HG03025 (cell line): Measurements from ENCODE around the gene LMBRD2.
"Not testable (repeated sequence)": the region's sequence is repeated elsewhere in the genome, so short reads cannot be mapped to it uniquely, and the experiment has no call there.

ENCODE experiments used
- ATAC-seq: cut with Tn5 transposase; IDR thresholded peaks from one replicate; pipeline ENCODE4 v1.9.1; 2021; ENCODE audit warnings: mild to moderate bottlenecking, moderate library complexity; ENCODE audit not compliant: unreplicated experiment, low FRiP score

LMBRD2 gene

DNA sequence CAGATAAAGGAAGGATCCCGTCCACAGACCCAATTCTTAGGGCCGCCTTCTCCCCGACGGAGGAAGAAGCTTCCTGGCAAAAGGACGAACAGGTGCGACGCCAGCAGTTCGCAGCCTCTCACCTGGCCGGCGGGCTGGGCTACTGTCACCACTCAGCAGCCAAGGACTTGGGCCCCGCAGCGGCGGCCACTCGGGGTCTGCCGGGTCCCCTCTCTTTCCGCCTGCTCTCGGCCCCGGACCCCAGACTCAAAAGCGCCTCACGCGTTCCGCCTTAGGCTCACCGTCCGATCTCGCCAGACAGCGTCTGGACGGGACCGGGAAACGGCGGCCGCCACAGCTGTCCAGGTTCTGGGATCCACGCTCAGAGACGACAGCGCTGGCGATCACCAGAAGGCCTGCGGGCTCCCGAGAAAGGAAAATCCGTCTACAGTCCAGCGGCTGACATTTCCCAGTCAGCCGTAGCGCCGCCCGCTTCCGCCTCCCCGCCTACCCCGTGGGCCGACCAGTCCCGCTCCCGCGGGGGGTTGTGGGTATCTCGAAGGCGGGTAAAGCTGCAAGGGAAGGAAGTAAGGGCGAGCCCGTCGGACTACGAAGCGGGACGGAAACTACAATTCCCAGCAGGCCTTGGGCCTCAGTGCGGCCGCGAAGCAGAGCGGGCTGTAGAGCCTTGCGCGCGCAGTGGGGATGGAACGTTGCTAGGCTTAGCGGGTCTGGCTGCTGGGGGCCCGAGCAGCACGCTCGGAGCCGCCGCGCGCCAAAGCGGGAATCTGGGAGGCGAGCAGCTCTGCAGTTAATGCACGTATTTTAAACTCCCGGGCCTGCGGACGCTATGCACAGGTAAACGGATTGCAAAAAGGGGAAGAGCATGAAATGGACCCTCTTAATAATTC, at the start of gene LMBRD2, which contains the start of gene SKP2:
Gene LMBRD2 (minus strand): TSS at position 454 of the 890 bp plus-strand sequence. CDS start 8,538 bp downstream, outside the sequence.
Gene SKP2 (plus strand): TSS at position 678 of the 890 bp plus-strand sequence. CDS start 152 bp downstream, at position 830.
- ATAC-seq, result peak; percentile 98

DNA sequence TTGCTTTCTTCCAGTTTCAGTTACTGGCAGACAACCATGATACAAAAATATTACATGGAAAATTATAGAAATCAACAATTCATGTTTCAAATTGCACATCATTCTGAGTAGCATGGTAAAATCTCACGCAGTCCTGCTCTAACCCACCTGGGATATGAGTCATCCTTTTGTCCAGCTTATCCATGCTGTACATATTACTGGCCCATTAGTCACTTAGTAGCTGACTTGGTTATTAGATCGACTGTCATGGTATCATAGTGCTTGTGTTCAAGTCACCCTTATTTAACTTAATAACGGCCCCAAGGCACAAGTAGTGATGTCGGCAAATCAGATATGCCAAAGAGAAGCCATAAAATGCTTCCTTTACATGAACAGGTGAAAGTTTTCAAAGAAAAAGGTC, 48.8 kb upstream of the LMBRD2 start:
- no peak for ATAC-seq

DNA sequence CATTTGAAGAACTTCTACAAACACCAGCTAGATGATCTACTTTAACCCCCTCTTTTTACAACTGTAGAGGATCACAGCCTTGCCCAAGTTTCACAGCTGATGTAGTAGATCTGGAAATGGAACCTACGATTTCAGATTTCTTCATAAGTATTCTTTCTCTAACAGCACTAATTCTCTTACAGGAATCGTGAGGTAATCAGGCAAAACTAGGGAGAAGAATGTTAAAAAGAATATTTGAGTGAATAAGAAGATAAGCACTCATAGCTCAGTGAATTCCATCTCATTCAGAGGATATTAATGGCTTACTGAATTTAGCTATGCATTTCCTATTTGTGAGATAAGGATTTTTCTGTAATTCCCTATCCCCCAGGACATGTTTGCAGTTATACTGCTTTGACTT, 47.9 kb upstream of the LMBRD2 start:
- ATAC-seq, result no peak

DNA sequence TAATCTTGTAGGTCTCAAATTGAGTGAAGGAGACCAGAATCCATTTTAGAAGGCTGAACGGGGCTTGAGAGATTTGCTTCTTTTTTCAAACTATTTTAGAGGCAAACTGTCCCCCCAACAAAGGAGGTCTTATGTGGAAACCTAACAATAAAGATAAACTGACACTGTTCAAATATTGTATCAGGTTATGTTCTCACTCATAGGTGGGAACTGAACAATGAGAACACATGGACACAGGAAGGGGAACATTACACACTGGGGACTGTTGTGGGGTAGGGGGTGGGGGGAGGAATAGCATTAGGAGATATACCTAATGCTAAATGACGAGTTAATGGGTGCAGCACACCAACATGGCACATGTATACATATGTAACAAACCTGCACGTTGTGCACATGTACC, 47.1 kb upstream of the LMBRD2 start:
- ATAC-seq, result not testable (repeated sequence)

DNA sequence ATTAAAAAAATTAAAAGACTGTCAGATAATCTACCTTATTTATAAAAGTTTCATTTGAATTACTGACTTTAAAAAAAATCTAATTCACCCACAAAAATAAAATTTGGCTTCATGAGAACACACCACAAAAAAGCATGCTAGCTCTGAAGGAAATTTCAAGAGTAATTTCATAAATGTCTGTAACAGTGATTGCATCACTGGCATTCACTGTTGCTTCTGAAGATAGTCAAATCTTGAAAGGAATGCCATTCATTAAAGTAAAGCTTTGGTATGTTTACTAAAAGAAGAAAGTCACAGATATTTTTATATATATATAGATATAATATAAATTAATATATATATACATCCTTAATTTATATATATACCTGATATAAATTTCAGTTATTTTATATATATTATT, 46.6 kb upstream of the LMBRD2 start:
- ATAC-seq, result no peak

DNA sequence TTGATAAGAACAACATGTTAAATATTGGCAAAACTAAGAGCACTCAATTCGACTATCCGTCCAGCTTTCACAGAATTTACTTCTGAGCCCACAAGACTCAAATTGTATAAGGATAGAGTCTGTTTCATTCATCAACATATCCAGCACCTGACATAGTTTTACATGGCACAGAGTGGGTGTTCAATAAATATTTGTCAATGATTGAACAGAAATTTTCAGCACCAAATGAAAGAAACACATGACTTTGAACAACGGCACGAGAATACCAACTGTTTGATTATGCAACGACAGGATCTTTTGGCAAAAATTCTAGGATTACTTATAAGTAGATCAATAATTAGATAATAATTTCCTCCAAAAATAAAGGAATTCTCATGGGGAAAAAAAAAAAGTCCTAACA, 42.1 kb upstream of the LMBRD2 start:
- ATAC-seq, result no peak

DNA sequence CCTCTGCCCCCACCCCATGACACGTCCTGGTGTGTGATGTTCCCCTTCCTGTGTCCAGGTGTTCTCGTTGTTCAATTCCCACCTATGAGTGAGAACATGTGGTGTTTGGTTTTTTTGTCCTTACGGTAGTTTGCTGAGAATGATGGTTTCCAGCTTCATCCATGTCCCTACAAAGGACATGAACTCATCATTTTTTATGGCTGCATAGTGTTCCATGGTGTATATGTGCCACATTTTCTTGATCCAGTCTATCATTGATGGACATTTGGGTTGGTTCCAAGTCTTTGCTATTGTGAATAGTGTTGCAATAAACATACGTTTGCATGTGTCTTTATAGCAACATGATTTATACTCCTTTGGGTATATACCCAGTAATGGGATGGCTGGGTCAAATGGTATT, 32.7 kb upstream of the LMBRD2 start:
- ATAC-seq, result not testable (repeated sequence)

DNA sequence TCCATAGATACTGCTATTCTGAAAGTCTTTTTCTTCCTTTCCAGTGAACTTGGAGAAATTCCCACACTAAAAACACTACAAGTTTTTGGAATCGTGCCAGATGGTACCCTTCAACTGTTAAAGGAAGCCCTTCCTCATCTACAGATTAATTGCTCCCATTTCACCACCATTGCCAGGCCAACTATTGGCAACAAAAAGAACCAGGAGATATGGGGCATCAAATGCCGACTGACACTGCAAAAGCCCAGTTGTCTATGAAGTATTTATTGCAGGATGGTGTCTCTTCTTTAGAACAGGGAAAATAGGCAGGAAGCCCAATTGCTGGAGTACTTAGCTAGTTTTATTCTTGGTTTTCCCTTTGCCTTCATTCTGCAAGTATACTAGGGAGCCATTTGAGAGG, 30.1 kb upstream of the LMBRD2 start:
- ATAC-seq, result no peak

DNA sequence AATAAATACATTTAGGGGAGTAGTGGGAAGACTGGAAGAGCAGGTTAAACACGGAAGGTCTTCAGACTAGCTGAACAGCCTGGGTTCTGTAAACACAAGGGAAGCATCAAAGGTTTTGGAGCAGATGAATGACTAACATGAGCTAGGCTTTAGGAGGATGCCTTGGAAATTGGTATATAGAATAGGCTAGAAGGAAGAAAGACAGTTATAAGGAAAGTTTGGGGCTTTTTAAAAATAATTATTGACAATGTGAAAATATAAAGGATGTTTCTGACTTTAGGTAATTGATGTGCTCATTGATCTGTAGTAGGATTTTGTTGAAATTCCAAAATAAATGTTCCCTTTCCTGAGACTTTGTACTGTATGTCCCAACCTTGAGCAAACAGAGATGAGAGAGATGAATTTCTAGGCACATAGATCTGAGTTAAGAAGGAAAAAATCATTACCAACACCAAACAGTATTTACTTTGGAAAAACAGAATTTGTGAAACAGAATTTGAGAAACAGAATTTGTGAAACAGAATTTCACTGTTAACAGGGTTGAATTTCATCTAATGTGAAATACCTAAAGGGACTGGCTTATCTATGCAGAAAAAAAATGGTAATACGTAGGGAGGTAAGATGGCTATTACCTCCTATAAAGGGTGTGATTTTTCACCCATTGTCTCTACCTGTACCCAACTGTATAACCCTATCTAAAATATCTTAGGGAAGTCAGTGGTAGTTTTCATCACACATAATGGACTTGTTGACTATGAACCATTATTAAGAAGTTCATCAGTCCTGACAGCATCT, 29.1 kb upstream of the LMBRD2 start:
- no peak for ATAC-seq

DNA sequence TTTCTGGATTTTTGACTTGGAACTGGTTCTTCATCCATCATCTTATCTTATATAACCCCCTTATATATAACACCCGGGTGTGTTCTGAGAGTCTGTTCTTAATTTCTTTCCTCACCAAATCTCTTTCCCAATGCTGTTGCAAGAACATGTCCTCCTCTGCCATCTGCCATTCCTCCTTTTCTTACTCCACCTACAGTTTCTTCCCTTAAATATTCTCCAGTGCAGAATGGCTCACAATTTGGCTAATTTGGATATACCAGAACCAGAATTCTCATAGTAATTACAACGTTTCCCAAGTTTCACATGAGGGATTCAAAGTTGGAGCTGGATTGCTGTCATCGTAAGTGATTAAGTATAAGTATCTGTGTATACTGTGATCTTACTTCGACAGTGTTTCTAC, 28.3 kb upstream of the LMBRD2 start:
- ATAC-seq, result no peak

DNA sequence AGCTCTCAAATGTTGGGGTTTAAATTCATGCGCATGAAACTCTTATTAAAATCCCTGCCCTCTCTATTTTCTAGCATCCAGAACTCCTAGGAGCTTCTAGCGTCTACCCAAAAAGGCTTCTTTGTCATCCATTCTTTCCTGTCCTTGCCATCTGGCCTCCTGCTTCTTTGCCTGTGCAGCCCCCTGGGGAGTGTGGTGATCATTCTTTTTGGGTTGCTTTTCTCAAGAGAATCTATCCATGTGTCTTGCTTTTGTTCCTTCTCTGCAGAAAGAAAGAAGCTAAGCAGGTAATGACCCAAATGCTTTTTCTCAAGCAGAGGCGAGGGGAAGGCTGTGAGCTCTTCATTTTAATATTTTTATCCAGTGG, 26.8 kb upstream of the LMBRD2 start:
- ATAC-seq, result no peak

DNA sequence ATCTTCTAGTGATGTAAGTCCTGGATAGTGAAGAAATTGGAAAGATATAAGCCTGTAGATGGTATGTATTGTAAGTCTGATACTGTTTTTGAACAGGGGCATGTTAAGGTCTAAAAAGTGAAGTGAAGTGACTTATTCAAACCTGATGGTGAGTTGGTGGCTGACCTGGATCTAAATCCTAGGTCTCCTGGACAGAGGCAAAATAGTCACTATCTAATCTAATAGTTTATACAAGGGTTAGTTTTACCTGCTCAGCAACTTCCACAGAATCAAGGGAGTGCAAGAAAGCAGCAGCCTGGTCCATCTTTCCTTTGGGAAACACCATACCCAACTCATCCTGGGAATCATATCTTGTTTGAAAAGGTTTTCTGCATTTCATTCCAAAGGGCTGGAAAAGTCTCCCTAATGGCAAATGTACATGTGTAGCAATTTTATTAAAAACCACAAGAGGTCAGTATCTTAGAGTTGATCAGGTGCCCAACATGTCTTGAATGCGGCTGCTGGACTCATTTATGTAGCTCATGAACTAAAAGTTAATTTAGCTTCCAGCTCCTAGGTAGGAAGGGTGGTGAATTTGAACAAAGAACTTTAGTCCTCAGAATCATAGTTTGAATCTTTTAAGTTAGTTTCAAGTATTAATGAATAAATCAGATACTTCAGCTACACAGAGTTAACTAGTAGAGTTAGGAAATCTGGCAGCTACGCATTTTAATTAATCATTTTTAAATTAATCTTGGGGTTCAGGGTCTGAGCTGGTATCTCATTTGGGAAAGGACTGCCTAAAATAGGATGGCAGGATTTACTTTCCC, 26.2 kb upstream of the LMBRD2 start:
- ATAC-seq, result no peak

DNA sequence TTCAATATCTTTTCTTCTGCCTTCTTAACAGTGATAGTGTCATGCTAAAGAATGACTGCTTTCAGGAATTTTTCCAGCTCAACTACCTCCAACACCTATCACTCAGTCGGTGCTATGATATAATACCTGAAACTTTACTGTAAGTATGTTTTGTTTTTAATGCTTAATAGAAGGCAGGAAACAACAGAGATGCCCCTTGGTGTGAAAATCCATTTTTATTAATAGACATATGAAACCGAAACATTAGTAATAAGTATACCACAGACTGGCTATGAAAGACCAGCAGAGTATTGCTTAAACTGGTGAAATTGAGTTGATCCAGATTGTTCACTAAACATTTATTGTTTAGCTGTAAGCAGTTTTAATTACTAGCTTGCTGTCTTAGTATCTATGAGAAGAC, 25.5 kb upstream of the LMBRD2 start:
- peak; percentile 96 for ATAC-seq

DNA sequence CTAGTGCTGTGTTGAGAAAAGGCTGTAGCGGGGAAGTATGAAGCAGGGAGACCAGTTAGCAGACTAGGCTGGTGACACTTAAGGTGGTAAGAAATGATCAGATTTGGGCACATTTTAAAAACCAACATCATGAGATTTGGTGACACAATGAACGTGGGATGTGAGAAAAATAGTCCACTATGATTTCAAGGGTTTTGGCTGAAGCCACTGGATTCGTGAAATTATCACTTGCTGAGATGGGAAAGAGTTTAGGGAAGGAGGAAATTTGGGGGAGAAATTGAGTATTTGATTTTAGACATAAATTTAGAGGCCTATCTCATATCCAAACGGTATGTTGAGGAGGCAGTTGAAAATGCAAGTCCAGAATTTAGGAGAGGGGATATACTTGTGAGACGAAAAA, 23.4 kb upstream of the LMBRD2 start:
- no peak for ATAC-seq

DNA sequence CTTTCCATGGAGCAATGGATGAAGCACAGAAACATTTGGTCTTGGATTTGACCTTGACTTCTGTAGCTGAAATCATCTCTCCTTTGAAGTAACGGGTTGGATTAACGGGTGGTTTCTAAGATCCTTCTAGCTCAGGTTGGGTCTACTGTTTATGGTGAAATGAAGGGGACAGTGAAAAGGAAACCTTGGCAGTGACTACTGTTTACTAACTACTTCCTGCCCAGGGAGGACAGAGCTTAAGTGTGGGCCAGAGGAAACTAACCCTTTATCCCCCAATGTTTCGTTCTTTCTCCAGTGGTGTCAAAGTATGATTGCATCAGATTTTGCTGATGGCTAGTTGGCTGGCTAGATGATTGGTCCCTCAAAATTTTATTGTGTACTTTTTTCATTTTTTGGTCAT, 22.4 kb upstream of the LMBRD2 start:
- ATAC-seq, result no peak

DNA sequence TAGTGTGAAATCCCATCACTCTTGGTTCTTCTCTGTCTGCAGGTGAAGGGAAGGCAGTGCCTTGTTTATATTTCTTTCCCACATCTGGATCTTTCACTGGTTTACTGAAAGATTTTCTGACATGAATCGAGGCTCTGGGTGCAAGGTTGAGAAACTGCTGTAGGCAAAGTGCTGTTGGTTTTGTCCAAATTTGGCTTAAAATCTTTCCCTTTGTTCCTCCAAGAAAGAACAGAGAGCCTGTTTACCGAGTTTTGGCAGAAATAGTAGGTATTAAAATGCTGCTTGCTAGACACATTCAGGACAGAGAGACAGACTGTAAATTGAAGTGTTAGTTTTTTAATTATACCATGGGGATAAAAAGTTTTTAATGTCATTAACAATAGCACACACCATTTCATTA, 21.7 kb upstream of the LMBRD2 start:
- no peak for ATAC-seq

DNA sequence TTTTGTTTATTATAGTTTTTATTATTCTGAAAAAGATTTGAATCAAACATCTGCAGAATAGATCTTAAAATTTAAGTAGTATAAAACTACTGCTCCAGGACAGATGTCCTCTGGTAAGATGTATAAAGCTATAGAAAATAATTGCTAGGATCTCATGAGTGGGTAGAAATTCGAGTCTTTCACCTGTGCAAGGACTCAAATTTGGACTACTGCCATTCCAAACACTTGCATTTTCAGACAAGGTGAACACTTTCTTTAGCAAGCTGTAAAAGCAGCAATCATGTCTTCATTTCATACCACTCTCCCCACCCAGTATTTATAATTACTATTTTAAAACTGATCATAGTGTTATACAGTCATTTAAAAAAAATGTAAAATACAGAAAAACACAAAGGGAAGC, 20.9 kb upstream of the LMBRD2 start:
- no peak for ATAC-seq

DNA sequence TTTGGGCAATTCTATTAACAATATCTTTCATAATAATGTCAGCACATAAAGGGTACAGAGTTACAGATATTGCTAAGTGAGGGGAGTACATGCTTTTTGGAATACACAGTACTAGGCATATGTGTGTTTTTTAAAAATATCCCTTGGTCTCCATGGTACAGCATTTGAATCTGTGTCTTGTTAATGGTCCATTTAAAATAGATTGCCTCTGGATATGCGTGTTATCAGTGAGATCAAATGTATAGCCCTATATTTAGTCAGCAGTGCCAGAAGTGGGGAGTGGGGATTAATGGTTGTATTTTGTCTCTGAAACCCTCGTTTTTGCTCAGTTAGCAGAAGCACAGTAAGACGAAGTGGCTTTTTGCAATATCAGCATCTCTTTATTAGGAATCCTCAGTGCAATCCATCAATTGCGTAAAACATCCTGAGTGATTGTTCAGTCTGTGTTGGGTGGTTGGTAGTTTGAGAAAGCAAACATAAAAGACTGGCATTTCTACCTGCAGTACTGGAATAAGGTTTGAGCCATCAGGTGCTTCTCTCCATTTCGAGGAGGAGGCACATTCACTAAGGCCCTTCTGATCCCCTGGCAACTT, 19.2 kb upstream of the LMBRD2 start:
- ATAC-seq, result no peak

DNA sequence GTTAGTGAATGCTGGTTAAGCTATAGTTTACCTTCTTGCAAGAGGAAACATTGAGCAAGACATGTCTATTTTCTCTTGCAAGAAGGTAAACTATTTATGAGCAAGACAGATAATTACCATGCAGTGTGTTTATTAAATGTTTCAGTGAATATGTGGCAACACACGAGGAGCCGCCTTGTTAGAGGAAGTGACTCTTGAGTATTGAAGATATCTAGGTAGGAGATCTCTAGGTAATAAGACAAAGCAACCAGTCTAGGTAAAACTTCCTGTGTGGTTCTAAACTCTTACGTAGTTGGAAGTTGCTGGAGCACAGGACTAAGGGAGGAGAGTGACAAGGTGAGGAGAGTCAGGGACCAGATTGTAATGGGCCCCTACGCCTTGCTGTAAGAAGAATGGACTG, 17.1 kb upstream of the LMBRD2 start:
- no peak for ATAC-seq

DNA sequence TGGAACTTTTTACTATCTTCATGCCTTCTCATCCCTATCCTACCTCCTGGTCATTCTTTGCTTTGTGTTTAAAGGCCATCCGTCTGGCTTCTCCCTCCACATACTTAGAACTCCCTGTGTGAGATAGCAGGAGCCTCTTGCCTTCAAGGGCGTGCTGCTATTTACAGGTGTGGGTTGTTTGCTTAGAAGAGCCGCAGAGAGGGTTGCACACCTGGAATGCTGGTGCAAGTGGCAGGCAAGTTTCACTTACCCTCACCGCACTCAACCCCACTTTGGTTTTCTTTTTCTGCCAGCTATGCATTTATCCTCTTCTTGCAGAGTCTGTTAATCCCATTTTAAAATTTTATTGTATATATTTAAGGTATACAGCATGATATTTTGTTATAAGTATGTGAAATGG, 12.8 kb upstream of the LMBRD2 start:
- no peak for ATAC-seq
